Calu3 (cell line): ENCODE data around the gene ERVW-1. TPM values are rescaled to one million over a fixed set of nuclear protein-coding genes. Genes with fewer than 3 reads are reported as not detected.

Experiments used
- BruUV-seq: library from RNA; stranded (reverse); fragments of 400-500 nt; replicated peaks from 2 replicates; lab custom pipeline; 2021; lab: Mats Ljungman, UMichigan
- CTCF ChIA-PET: fragments of 300-600 bp; sonication (Branson Sonifier 250); formaldehyde crosslinking; loops from one replicate; lab custom pipeline; 2022; ENCODE audit warnings: antibody characterized with exemption; lab: Charles Lee
- DNase-seq: peaks from one replicate; pipeline ENCODE4 v3.0.0; 2022
- H3K27ac Mint-ChIP-seq: one replicate; pipeline ENCODE4 v1.8.0; 2022; ENCODE audit warnings: mixed read lengths; ENCODE audit not compliant: unreplicated experiment
- H3K27me3 Mint-ChIP-seq: one replicate; pipeline ENCODE4 v1.8.0; 2022; ENCODE audit warnings: mixed read lengths; ENCODE audit not compliant: unreplicated experiment
- H3K36me3 Mint-ChIP-seq: one replicate; pipeline ENCODE4 v1.8.0; 2022; ENCODE audit warnings: mild to moderate bottlenecking, moderate library complexity, mixed read lengths; ENCODE audit not compliant: insufficient read depth, unreplicated experiment
- H3K4me1 Mint-ChIP-seq: one replicate; pipeline ENCODE4 v1.8.0; 2022; ENCODE audit warnings: mild to moderate bottlenecking, low read depth, mixed read lengths; ENCODE audit not compliant: unreplicated experiment
- H3K4me3 Mint-ChIP-seq: one replicate; pipeline ENCODE4 v1.8.0; 2022; ENCODE audit warnings: mild to moderate bottlenecking, low read depth, moderate library complexity, mixed read lengths; ENCODE audit not compliant: unreplicated experiment
- H3K9me3 Mint-ChIP-seq: one replicate; pipeline ENCODE4 v1.8.0; 2022; ENCODE audit warnings: low read depth, mixed read lengths; ENCODE audit not compliant: unreplicated experiment
- CTCF ChIP-seq: fragments of 200-600 bp; IDR thresholded peaks from one replicate; pipeline ENCODE4 v1.8.0; 2022; ENCODE audit warnings: antibody characterized with exemption; ENCODE audit not compliant: unreplicated experiment
- intact Hi-C: fragments of 100-400 bp; cut with micrococcal nuclease; formaldehyde crosslinking; loops from one replicate; pipeline ENCODE4 v1.10.0; 2022; ENCODE audit not compliant: unreplicated experiment
- total RNA-seq: library from RNA; stranded (reverse); gene quantifications from 2 replicates; pipeline ENCODE4 v1.2.3, GENCODE V29; 2022

ERVW-1 gene
- total RNA-seq, 1 experiment from 2014 or later = not detected

- DNase-seq = no peak
- Mint-ChIP-seq H3K36me3 (no peaks in the 10 kb centered on the region), H3K4me3 (no peak overlapping the region), H3K27ac (no peak overlapping the region), H3K27me3 (peaks cover 16% of the 10 kb centered on the region), H3K4me1 (no peaks in the 10 kb centered on the region), H3K9me3 (no peaks in the 10 kb centered on the region)
- no peak for TF ChIP-seq CTCF
- intact Hi-C loops = no loop called here
- no TSS peak for BruUV-seq
- CTCF ChIA-PET = no interaction called here
These were observed 39.7 kb downstream of the ERVW-1 start for GRCh38 chr7:92437956-92438491.

GRCh38 chr7:92436612-92437445 is 40.9 kb downstream of the ERVW-1 start:
- CTCF ChIA-PET = no interaction called here
- DNase-seq = no peak
- H3K27me3 Mint-ChIP-seq = peaks cover 16% of the 10 kb centered on the region
- no peaks in the 10 kb centered on the region for H3K36me3 Mint-ChIP-seq
- no peaks in the 10 kb centered on the region for H3K4me1 Mint-ChIP-seq
- no peaks in the 10 kb centered on the region for H3K9me3 Mint-ChIP-seq
- no peak overlapping the region for H3K27ac Mint-ChIP-seq
- TF ChIP-seq CTCF = no peak
- BruUV-seq = no TSS peak
- intact Hi-C loops = no loop called here
- no peak overlapping the region for H3K4me3 Mint-ChIP-seq

- no peak for TF ChIP-seq CTCF
- intact Hi-C loops = no loop called here
- no peaks in the 10 kb centered on the region for H3K9me3 Mint-ChIP-seq
- no peak overlapping the region for H3K4me3 Mint-ChIP-seq
- no peaks in the 10 kb centered on the region for H3K36me3 Mint-ChIP-seq
- H3K27me3 Mint-ChIP-seq = peaks cover 16% of the 10 kb centered on the region
- H3K27ac Mint-ChIP-seq = no peak overlapping the region
- CTCF ChIA-PET = interaction anchor here (1.0 kb wide), 1 partner anchor 31 kb away, joined by 3 read pairs; no protein-coding TSS in a partner anchor
- no peaks in the 10 kb centered on the region for H3K4me1 Mint-ChIP-seq
- no peak for DNase-seq
- no TSS peak for BruUV-seq
These were observed 42.2 kb downstream of the ERVW-1 start for GRCh38 chr7:92435542-92435941.

- no TSS peak for BruUV-seq
- H3K27me3 Mint-ChIP-seq = no peaks in the 10 kb centered on the region
- no peaks in the 10 kb centered on the region for H3K9me3 Mint-ChIP-seq
- TF ChIP-seq CTCF = no peak
- no peaks in the 10 kb centered on the region for H3K4me1 Mint-ChIP-seq
- CTCF ChIA-PET = no interaction called here
- H3K27ac Mint-ChIP-seq = no peak overlapping the region
- DNase-seq = no peak
- intact Hi-C loops = no loop called here
- no peaks in the 10 kb centered on the region for H3K36me3 Mint-ChIP-seq
- H3K4me3 Mint-ChIP-seq = no peak overlapping the region
These were observed 44.7 kb downstream of the ERVW-1 start for GRCh38 chr7:92433019-92433418.
